ENCODE results near the gene RILPL2.
"Not testable (repeated sequence)": the region's sequence is repeated elsewhere in the genome, so short reads cannot be mapped to it uniquely, and the experiment has no call there.

RILPL2 gene

DNA sequence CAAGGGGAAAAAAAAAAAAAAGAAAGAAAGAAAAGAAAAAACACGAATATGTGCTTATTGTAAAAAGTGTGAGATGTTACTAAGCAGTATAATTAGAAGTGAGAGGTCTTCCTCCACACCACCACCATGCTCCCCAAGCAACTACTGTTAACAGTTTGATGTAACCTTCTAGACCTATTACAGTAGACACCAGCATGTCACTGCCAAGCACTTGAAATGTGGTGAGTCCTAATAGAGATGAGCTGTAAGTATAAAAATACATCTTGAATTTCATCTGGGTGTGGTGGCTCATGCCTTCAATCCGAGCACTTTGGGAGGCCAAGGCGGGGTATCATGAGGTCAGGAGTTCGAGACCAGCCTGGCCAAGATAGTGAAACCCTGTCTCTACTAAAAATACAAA lies 13.4 kb upstream of the RILPL2 start:
- DNase-seq (ENCODE audit: low spot score): no peak

DNA sequence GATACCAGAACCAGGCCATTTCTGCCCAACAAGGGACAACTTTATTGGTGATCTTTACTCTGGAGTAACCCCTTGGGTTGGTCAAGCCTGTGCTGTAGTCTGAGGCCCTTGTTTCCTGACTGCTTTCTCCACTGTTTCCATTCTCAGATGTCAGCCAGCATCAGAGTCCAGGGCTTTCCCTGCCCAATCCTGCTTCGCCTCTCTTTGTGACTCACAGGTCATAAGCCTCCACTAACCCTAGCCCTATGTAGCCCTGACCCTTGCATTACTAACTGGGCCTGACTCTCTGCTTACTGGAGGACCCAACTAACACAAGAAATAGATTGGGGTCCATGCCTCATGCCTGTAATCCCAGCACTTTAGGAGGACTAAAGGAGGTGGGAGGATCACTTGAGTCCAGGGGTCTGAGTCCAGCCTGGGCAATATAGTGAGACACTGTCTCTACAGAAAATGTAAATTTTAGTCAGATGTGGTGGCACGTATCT lies 12.8 kb upstream of the RILPL2 start:
- DNase-seq (ENCODE audit: low spot score): no peak

DNA sequence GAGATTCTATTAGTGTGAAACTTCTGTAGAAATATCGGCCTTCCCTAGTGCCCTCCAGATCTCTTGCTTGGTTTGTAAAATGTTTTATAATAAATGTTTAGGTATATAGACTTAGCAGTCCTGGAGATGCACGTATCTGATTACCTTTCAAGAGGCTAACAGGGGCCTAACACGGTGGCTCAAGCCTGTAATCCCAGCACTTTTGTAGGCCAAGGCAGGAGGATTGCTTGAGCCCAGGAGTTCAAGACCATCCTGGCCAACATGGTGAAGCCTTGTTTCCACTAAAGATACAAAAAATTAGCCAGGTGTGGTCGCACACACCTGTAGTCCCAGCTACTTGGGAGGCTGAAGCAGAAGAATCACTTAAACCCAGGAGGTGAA lies 9.8 kb upstream of the RILPL2 start:
- no peak for DNase-seq (ENCODE audit: low spot score)

DNA sequence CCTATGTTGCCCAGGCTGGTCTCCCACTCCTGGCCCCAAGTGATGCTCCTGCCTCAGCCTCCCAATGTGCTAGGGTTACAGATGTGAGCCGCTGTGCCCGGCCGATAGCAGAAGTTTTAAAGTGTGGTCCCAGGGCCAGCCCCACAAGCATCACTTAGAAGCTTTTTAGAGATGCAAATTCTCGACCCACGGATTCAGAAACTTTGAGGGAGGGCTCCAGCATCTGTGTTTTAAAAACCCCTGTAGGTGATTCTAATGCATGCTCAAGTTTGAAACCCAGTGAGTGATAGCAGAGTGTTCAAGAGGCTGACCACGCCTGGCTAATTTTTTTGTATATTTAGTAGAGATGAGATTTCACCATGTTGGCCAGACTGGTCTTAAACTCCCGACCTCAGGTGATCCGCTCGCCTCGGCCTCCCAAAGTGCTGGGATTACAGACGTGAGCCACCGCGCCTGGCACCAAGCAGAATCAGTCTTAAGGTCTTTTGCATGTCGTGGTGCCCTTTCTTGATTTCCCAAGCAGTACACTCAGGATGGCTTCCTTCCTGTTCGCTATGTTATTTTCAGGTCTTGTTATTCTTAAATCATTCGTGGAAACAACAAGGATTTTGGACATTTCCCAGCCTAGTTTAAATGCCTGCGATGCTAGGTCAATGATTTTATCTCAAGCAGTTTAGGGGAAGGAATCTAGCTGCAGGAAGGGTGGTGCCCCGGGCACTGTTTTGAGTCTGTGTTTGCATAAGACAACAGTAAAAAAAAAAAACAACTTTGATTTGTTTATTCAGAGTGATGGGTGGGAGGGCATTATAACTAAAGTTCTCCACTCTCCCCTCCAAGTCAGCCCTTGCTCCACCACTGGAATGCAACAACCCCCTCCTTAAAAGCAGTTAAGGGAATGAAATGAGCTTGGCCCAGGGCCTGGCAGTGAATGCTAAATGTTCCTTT lies 9.2 kb upstream of the RILPL2 start:
- no peak for DNase-seq (ENCODE audit: low spot score)

DNA sequence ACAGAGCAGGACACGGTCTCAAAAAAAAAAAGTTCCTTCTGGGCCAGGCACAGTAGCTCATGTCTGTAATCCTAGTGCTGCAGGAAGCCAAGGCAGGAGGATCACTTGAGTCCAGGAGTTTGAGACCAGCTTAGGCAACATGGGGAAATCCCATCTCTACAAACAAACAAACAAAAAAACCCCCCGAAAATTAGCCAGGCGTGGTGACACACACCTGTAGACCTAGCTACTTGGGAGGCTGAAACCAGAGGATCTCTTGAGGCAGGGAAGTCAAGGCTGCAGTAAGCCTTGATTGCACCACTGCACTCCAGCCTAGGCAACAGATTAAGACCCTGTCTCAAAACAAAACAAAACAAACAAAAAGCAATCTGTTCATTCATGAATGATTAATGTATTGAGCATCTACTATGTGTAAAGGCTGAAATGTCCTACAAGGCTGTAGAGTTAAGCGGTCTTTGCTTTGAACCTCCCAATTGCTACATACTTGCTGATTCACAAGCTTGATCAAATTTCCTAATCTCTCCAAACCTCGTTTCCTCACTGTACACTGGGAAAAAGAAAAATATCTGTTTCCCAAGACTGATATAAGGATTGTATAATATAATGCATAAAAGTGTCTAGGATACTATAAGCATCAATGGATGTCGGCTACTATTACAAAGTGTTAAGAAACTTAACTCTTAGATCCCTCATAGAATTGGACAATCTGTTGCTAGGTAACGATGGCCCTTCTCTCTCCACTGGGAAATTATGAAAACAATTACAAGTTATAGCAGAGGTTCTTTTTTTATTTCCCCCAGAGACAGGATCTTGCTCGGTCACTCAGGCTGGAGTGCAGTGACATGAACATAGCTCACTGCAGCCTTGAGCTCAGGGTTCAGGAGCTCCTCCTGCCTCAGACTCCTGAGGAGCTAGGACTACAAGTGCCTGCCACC lies 7.9 kb upstream of the RILPL2 start:
- DNase-seq (ENCODE audit: low spot score): no peak

DNA sequence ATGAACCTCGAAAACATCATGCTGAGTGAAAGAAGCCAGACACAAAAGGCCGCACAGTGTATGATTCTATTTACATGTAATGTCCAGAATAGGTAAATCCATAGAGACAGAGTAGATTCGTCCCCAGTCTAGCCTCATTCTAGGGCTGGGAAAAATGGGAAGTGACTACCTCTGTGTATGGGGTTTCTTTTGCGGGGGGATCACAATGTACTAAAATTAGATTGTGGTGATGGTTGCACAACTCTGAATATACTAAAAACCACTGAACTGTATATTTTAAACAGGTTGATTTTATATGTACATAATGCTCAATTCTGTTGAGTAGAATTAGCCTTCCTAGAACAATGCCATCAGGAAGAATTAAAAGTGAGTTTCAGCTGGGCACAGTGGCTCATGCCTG lies 6.3 kb upstream of the RILPL2 start:
- no peak for DNase-seq (ENCODE audit: low spot score)

DNA sequence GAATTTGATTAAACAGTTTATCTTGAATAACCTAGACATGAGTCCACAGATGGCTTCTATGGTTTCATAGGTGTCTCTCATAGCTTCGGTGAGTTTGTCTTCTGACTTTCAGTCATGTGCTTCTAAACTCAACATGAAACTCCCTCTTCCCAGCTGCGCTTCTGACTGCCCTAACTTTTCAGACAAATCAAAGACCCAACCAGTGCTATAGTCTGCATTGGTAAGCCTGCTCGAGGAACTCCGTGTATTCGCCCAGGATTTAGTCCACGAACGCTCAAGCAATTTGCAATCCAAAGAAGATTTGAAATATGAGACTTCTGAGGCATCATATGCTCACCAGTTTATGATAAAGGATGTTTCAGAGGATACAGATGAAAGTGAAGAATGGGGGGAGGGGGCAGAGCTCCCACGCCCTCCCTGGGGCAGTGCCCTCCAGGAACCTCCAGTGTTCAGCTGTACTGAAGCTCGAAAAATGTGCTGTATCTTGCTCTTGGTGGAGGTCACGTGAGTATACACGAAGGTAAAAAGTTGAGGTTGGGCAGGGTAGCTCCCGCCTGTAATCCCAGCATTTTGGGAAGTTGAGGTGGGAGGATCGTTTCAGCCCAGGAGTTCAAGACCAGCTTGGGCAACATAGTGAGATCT lies 5.2 kb upstream of the RILPL2 start:
- DNase-seq (ENCODE audit: low spot score): no peak

DNA sequence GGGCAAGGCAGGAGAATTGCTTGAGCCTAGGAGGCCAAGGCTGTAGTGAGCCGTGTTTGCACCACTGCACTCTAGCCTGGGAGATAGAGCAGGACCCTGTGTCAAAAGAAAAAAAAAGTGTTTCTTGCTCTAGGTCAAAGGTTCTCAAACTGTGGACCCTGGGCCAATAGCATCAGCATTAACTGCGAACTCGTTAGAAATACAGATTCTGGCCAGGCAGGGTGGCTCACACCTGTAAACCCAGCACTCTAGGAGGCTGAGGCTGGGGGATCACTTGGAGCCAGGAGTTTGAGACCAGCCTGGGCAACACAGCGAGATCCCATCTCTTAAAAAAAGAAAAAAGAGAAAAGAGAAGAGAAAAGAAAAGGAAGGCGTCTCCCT lies 858 bp downstream of the RILPL2 start:
- no peak for DNase-seq (ENCODE audit: low spot score)

DNA sequence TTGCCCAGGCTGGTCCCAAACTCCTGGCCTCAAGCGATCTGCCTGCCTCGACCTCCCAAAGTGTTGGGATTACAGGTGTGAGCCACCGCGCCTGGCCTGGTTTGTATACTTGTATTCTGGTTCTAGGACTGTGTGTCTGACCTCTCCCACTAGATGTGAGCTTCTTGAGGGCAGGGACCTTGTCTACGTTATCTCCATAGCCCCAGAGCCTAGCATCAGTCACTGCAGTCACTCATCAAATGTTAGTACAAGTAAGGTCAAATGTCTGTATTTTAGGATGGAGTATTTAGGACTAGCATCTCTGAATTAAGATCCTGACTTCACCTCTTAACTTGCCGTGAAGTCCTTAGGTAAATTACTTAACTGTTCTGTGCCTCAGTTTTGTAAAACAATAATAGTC lies 2.9 kb downstream of the RILPL2 start:
- DNase-seq (ENCODE audit: low spot score): no peak

DNA sequence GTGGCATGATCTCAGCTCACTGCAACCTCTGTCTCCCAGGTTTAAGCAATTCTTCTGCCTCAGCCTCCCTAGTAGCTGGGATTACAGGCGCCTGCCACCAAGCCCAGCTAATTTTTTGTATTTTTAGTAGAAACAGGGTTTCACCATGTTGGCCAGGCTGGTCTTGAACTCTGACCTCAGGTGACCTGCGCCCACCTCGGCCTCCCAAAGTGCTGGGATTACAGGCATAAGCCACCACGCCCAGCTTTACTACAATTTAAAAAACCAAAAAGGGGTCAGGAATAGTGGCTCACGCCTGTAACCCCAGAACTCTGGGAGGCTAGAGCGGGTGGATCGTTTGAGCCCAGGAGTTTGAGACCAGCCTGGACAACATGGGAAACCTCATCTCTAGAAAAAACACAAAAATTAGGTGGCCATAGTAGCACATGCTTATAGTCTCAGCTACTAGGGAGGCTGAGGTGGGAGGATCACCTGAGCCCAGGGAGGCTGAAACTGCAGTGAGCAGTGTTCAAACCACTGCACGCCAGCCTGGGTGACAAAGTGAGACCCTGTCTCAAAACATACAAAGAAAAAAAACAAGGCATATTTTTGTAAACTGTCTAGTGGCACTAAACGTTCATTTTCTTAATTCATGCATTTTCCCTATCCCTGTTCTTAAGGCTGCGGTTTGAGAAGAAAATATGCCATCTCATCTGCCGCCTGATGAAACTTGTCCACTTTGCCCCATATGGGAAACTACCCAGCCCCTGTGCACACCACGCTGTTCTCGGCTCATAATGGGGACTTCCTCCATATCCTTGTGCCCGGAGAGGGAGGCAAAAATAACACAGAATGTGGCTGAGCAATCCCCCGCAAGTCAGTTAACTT lies 4.3 kb downstream of the RILPL2 start:
- DNase-seq (ENCODE audit: low spot score): not testable (repeated sequence)

DNA sequence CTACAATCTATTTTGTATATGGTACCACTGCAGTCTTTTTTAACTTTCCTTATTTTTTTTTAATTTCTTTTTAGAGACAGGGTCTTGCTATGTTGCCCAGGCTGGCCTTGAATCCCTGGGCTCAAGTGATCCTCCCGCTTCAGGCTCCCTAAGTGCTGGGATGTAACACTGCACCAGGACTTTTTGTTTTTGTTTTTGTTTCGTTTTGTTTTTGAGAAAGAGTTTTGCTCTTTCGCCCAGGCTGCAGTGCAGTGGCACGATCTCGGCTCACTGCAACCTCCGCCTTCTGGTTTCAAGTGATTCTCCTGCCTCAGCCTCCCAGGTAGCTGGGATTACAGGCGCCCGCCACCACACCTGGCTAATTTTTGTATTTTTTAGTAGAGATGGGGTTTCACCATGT lies 7.4 kb downstream of the RILPL2 start:
- not testable (repeated sequence) for DNase-seq (ENCODE audit: low spot score)

DNA sequence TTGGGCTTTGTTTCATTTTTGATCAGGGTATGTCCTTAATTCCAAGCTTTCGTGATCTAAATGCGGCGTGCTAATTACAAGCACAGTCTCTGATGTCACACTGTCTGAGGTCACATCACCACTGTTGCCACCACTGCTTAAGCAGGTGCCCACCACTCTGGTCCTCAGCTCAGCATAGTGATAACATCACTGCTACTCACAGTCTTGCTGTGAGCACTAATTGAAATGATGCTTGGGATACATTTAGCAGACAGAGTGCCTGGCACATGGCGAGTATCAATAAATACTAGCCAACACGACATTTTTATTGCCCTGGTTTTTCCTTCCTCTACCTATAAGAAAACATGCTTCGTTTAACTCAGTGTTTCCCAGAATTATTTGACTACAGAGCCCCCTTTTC lies 7.9 kb downstream of the RILPL2 start:
- no peak for DNase-seq (ENCODE audit: low spot score)

DNA sequence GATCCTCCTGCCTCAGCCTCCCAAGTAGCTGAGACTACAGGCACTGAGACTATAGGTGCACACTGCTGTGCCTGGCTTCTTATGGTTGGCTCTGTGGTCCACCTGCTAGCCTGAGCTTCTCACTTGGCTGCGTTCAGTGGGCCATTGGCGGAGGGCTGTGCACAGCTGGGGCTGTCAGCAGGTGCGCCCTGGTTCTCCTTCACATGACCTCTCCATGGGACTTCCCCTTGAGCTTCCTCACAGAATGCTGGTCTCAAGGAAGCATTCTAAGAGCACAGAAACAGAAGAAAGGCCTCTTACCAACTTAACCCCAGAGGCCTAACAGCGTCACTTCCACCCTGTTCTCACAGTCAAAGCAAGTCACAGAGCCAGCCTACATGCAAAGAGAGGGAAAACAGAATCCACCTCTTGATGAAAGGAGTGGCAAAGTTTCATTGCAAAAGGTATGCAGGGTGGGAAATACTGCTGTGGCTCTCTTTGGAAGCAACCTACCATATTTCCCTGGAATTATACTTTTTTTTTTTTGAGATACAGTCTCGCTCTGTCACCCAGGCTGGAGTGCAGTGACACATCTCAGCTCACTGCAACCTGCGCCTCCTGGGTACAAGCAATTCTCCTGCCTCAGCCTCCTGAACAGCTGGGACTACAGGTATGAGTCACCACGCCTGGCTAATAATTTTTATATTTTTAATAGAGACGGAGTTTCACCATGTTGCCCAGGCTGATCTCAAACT lies 9.3 kb downstream of the RILPL2 start:
- DNase-seq (ENCODE audit: low spot score): no peak

DNA sequence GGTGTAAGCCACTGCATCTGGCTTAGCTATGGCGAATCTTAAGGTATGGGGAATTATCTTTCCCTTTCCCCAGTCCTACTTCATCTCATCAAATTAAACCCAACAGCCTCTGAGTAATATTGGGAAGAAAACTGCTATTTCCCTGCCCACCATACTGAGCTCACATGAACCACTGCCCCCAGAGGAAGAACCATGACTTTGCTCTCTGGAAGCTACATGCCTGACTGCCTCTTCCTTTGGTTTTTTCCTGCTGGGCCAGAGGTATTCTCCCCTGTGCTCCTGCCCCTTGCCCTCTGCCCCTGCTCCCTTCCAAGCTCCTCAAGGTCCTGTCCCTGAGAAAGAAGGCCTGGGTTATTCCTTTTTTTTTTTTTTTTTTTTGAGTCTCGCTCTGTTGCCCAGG lies 15.2 kb downstream of the RILPL2 start:
- DNase-seq (ENCODE audit: low spot score): no peak

DNA sequence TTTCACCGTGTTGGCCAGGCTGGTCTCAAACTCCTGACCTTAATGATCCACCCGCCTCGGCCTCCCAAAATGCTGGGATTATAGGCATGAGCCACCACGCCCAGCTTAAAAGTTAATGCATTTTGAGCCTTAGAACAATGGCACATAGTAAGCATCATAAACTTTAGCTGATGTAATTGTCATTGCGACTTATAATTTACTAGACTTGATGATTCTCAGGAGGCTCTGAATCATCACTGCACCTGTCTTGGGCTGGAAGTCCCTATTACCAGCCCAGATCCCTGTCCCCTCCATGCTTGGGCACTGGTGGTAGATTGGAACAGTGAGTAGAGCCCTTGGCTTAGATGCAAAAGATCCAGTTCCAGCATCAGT lies 26.5 kb downstream of the RILPL2 start:
- DNase-seq (ENCODE audit: low spot score): no peak

DNA sequence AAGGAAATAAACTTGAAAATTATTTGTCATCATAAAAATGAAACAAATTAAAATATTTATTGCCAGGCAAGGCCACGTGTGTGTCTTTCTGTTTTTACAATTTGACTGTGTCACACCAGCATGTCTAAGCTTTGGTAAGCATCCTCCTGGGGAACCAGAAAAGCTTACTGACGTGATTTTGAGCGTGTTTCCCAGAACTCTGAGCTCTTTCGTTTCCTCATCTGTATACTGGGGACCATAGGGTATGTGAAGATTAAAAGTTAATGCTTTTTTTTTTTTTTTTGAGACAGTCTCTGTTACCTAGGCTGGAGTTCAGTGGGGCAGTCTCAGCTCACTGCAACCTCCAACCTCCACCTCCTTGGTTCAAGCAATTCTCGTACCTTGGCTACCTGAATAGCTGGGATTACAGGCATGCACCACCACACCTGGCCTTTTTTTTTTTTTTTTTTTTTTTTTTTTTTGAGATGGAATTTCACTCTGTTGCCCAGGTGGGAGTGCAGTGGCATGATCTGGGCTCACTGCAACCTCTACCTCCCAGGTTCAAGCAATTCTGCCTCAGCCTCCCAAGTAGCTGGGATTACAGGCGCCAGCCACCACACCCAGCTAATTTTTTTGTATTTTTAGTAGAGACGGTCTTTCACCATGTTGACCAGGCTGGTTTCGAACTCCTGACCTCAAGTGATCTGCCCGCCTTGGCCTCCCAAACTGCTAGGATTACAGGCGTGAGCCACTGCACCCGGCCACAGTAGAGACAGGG lies 27.0 kb downstream of the RILPL2 start:
- DNase-seq (ENCODE audit: low spot score): not testable (repeated sequence)

DNA sequence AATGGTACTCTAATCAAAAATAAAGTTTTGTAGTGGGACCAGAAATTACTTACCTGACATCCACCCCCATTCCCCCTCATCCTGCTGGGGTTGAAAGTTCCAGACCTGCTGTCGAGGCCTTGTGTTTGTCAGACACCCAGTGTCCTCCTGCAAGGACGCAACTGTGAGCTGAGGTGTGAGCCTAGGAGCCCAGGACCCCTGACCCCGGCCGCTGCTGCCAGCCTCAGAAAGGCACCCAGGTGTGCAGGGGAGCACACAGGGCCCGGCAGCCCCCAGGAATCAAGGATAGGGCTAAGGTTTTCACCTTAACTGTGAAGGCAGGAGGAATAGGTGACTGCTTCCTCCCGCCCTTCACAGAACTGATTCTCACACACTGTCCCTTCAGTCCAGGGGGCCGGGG lies 27.9 kb downstream of the RILPL2 start:
- not testable (repeated sequence) for DNase-seq (ENCODE audit: low spot score)

DNA sequence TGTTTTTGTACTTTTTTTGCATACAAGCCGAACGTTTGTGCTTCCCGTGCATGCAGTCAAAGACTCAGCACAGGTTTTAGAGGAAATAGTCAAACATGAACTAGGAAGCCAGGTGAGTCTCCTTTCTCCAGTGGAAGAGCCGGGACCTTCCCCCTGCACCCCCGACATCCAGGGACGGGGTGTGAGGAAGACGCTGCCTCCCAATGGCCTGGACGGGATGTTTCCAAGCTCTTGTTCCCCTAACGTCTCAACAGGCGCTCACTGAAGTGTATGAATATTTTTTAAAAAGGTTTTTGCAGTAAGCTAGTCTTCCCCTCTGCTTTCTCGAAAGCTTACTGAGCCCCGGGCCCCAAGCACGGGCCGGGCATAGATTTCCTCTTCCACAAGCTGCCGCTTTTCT lies 28.6 kb downstream of the RILPL2 start:
- DNase-seq (ENCODE audit: low spot score): not testable (repeated sequence)

DNA sequence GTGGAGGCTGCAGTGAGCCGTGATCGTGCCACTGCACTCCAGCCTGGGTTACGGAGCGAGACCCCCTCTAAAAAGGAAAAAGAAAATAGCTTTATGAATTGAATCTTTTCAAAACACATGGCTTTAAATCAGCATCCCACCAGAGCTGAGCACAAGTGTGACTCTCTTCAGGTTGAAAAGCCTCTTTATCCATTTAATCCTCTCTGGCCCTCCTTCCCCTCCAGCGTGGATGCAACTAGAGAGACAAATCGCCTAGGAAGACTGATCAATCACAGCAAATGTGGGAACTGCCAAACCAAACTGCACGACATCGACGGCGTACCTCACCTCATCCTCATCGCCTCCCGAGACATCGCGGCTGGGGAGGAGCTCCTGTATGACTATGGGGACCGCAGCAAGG lies 29.2 kb downstream of the RILPL2 start:
- DNase-seq (ENCODE audit: low spot score): not testable (repeated sequence)

DNA sequence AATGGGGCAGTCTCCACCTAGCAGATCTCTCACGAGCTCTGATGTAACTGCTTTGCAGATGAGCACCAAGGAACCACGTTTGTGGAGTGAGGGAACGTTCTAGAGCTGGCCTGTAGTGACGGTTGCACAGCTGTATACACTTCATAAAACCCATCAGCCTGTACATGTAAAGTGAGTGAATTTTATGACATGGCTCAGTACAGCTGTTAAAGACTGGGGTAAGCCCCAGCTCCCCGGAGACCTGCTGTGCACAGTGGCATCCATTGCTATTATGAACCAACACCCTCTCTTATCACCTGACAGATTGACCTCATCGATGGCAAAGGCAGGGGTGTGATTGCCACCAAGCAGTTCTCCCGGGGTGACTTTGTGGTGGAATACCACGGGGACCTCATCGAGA lies 31.9 kb downstream of the RILPL2 start:
- no peak for DNase-seq (ENCODE audit: low spot score)

All from ecto neural progenitor cell (in vitro differentiated cells).